Parathyroid adenoma (tissue), 2 donors: ENCODE measurements around the gene TMEM200A.

Experiments
- H2AFZ ChIP-seq: fragments of 300-600 bp; sonication (generic); one replicate; pipeline ENCODE4 v1.7.0; 2017; ENCODE audit warnings: antibody characterized with exemption, mild to moderate bottlenecking
- H3K27ac ChIP-seq: fragments of 300-600 bp; sonication (generic); one replicate; pipeline ENCODE4 v1.7.0; 2017
- H3K27me3 ChIP-seq: fragments of 300-600 bp; sonication (generic); one replicate; pipeline ENCODE4 v1.7.0; 2017; ENCODE audit warnings: low read length; ENCODE audit not compliant: control insufficient read depth, insufficient read depth
- H3K36me3 ChIP-seq: fragments of 300-600 bp; sonication (generic); one replicate; pipeline ENCODE4 v1.7.0; 2017; ENCODE audit warnings: low read length; ENCODE audit not compliant: control insufficient read depth, insufficient read depth
- H3K4me1 ChIP-seq: fragments of 300-600 bp; sonication (generic); one replicate; pipeline ENCODE4 v1.7.0; 2017; ENCODE audit warnings: control low read depth
- H3K4me2 ChIP-seq: fragments of 300-600 bp; sonication (generic); one replicate; pipeline ENCODE4 v1.7.0; 2017; ENCODE audit warnings: low read length
- H3K4me3 ChIP-seq: fragments of 300-600 bp; sonication (generic); one replicate; pipeline ENCODE4 v1.7.0; 2017; ENCODE audit warnings: low read depth, low read length
- H3K79me2 ChIP-seq: fragments of 300-600 bp; sonication (generic); one replicate; pipeline ENCODE4 v1.7.0; 2017; ENCODE audit warnings: control low read depth
- H3K9ac ChIP-seq: fragments of 300-600 bp; sonication (generic); one replicate; pipeline ENCODE4 v1.7.0; 2017; ENCODE audit warnings: mild to moderate bottlenecking
- H3K9me3 ChIP-seq: fragments of 300-600 bp; sonication (generic); one replicate; pipeline ENCODE4 v1.7.0; 2017; ENCODE audit warnings: low read length; ENCODE audit not compliant: control insufficient read depth
- CTCF ChIP-seq: fragments of 300-600 bp; sonication (generic); IDR thresholded peaks from one replicate; pipeline ENCODE4 v1.7.0; 2017; ENCODE audit warnings: antibody characterized with exemption, mild to moderate bottlenecking
- donor health status: primary hyperparathyroidism.

TMEM200A gene

GRCh38 chr6:130394246-130394645, 28.4 kb downstream of the TMEM200A start:
- no peaks in the 10 kb centered on the region for H3K79me2 ChIP-seq
- no peak overlapping the region for H3K4me2 ChIP-seq
- H3K27me3 ChIP-seq = no peaks in the 10 kb centered on the region
- no peak overlapping the region for H2AFZ ChIP-seq
- no peaks in the 10 kb centered on the region for H3K4me1 ChIP-seq
- H3K27ac ChIP-seq = no peak overlapping the region
- no peak for TF ChIP-seq CTCF
- no peak overlapping the region for H3K4me3 ChIP-seq
- no peaks in the 10 kb centered on the region for H3K36me3 ChIP-seq
- H3K9ac ChIP-seq = no peak overlapping the region
- H3K9me3 ChIP-seq = no peaks in the 10 kb centered on the region

- Histone ChIP-seq H3K9me3 (no peaks in the 10 kb centered on the region), H3K27me3 (no peaks in the 10 kb centered on the region), H3K36me3 (no peaks in the 10 kb centered on the region), H3K79me2 (no peaks in the 10 kb centered on the region), H3K4me3 (no peak overlapping the region), H3K27ac (no peak overlapping the region), H3K4me2 (no peak overlapping the region), H3K4me1 (no peaks in the 10 kb centered on the region), H3K9ac (no peak overlapping the region), H2AFZ (no peak overlapping the region)
- no peak for TF ChIP-seq CTCF
Observed at GRCh38 chr6:130395164-130395563, 29.3 kb downstream of the TMEM200A start.

- Histone ChIP-seq H3K9me3 (no peaks in the 10 kb centered on the region), H3K4me3 (no peak overlapping the region)
- no peak for TF ChIP-seq CTCF
Observed at GRCh38 chr6:130396722-130397121, 30.9 kb downstream of the TMEM200A start.

GRCh38 chr6:130405549-130405948, 39.7 kb downstream of the TMEM200A start:
- Histone ChIP-seq H3K27me3 (no peaks in the 10 kb centered on the region), H3K4me2 (no peak overlapping the region), H3K4me1 (no peaks in the 10 kb centered on the region), H3K9me3 (no peaks in the 10 kb centered on the region), H3K79me2 (no peaks in the 10 kb centered on the region), H2AFZ (no peak overlapping the region), H3K9ac (no peak overlapping the region), H3K36me3 (no peaks in the 10 kb centered on the region), H3K27ac (no peak overlapping the region), H3K4me3 (no peak overlapping the region)
- TF ChIP-seq CTCF = no peak

More at GRCh38 chr6:130396722-130397121, 30.9 kb downstream of the TMEM200A start:
- H3K36me3 ChIP-seq = no peaks in the 10 kb centered on the region
- no peaks in the 10 kb centered on the region for H3K4me1 ChIP-seq
- no peak overlapping the region for H2AFZ ChIP-seq
- no peaks in the 10 kb centered on the region for H3K27me3 ChIP-seq
- H3K9ac ChIP-seq = no peak overlapping the region
- H3K79me2 ChIP-seq = no peaks in the 10 kb centered on the region
- no peak overlapping the region for H3K4me2 ChIP-seq
- H3K27ac ChIP-seq = no peak overlapping the region

GRCh38 chr6:130407032-130407431, 41.2 kb downstream of the TMEM200A start:
- Histone ChIP-seq H3K9me3 (no peaks in the 10 kb centered on the region), H2AFZ (no peak overlapping the region), H3K36me3 (no peaks in the 10 kb centered on the region), H3K4me3 (no peak overlapping the region), H3K27me3 (no peaks in the 10 kb centered on the region), H3K4me2 (no peak overlapping the region), H3K79me2 (no peaks in the 10 kb centered on the region), H3K4me1 (no peaks in the 10 kb centered on the region), H3K27ac (no peak overlapping the region), H3K9ac (no peak overlapping the region)
- TF ChIP-seq CTCF = no peak
